Astrocyte (in vitro differentiated cells and primary cell): Measurements from ENCODE around the gene CD247.

Experiments used
- CTCF ChIP-seq: IDR thresholded peaks from 2 replicates; pipeline ENCODE4 v1.5.1; 2011; ENCODE audit warnings: low read depth, mild to moderate bottlenecking, inconsistent platforms, low read length, moderate library complexity; ENCODE audit not compliant: insufficient read depth
- EZH2 ChIP-seq: IDR thresholded peaks from 2 replicates; pipeline ENCODE4 v1.6.1; 2012; ENCODE audit warnings: mild to moderate bottlenecking, low read length, inconsistent platforms; ENCODE audit not compliant: insufficient read depth

GRCh38 chr1:167433884-167434283 is 84.4 kb downstream of the CD247 start:
- TF ChIP-seq CTCF (no peak), EZH2 (no peak)
